Stimulated activated CD8-positive, alpha-beta memory T cell treated with anti-CD3 and anti-CD28 coated beads, Interleukin-12 subunit alpha, Interleukin-12 subunit beta, amount 100 ng/mL, for 1 hour (primary cell): ENCODE measurements around the gene MAPK9.

Source experiments
- DNase-seq: peaks from one replicate; pipeline ENCODE4 v3.0.0-alpha.2; 2020; ENCODE audit warnings: low read depth

Gene MAPK9

DNA sequence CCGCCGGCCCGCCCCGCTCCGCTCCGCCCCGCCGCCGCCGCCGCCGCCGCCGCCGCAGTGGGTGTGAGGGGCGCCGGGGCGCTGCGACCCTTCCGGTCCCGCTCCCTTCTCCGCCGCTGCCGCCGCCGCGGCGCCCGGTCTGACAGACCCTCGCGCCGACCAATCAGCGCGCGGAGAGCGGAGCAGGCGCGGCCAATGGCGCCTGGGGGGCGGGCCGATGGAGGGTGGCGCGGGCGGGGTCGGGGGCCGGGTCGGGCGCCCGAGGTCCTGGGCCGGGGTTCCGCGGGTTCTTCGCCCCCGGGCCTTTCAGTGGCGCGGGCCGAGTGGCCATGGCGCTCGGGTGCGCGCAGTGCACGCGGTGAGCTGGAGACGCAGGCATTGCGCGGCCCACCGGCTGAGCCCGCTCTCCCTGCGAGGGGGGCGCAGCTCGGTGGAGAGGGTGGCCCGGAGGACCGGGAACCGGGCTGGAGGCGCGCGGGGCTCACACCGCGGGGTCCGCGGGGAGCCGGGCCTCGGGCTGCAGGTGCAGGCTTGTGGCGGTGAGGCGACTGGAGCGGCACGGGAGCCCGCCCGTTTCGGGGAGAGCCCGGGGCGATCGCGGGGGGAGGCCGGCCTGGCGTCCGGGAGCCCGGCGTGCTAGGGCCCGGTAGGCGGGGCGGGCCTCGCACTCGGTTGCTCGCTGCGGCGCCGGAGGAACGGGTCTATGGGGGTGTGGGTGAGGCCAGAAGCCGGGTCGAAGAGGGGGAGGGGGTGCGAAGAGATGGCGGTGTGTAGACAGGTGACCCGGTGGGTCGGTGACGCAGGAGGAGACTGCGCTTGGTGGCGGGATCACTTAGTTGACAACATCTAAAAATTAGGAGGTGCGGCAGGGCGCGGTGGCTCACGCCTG lies at the start of gene MAPK9:
TSS of gene MAPK9 (minus strand) at position 141 of the 889 bp plus-strand sequence. CDS start 11,522 bp downstream, outside the sequence.
- DNase-seq, result peak; percentile 66

DNA sequence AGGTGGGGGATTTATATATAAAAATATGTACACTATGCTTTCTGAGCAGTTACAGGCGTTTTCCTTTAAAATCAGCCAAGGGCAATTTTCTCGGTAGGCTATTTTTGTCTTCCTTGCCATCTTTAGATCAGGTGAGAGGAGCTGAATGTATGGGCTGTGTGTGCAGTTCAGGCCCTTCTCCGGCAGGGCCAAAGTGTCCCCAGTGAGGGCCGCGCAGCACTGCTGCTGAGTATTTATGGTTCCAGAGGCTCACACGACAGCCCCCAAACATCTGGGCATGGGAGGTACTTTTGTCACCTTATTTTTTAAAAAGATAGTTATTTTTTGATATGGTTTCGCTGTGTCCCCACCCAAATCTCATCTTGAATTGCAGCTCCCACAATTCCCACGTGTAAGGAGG lies 49.7 kb upstream of the MAPK9 start:
- DNase-seq, result no peak

- no peak for DNase-seq
These were observed 49.0 kb upstream of the MAPK9 start for GRCh38 chr5:180340856-180341255.

DNA sequence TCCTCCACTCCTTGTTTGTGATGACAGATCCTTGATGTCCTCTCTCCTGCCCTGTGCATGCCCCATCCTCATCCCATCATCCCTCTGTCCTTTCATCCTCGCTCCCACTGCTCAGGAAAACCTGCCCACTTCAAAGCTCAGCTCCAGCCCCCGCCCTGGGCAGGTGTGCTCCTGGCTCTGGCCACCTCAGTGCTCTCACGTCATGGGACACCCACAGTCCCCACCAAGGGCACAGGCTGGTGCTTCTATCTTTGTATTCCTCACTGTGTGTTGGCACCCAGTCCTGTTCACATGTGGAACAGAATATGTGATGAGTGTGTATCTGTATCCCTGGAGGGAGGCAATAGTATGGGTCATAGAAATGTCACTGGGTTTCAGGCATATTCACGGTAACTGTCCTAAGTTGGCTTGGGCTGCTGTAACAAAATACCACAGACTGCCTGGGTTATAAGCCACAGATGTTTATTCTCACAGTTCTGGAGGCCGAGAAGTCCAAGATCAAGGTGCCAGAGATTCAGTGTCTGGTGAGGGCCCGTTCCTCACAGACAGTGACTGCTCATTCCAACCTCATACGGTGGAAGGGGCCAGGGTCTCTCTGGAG lies 47.8 kb upstream of the MAPK9 start:
- no peak for DNase-seq

GRCh38 chr5:180338001-180338707 lies 46.3 kb upstream of the MAPK9 start:
- DNase-seq, result no peak

DNA sequence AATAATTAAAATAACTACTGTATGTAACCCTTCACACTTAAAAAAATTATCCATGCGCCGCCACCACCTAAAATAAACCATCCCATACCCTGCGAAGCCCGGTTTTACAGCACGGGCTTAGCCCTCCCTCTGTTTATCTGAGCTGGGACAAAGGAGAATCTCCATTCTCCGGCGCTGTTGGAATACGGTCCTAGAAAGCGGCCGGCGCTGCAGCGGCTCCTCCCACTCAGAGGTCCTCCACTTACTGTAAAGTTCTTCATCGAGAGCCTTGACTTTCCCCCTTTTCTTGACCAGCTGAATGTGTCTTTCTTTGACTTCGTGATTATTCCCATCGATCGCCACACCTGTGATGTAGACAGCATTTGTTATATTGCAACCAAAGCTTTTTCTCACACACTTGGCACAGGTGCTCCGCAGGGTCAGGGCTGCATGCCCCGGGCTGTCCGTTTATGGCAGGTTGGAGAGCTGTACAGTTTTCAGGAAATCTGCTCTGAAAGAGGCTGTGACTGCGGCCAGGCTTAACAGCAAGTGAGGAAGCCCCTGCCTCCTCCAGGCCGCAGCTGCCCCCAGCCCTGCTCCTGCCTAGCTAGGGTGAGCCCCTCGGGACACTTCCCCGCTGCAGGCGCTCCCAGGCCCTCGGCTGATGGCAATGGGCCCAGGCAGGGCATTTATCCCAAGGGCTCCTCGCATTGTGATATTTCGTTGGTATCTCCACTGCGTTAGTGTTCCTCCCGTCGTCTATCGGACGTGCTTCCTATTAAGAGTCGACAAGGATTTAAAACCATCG lies 44.5 kb upstream of the MAPK9 start:
- no peak for DNase-seq

GRCh38 chr5:180335614-180336233 lies 43.8 kb upstream of the MAPK9 start:
- no peak for DNase-seq

- DNase-seq, result no peak
These were observed 43.1 kb upstream of the MAPK9 start for GRCh38 chr5:180334751-180335613.

GRCh38 chr5:180334176-180334575 lies 42.3 kb upstream of the MAPK9 start:
- no peak for DNase-seq

DNA sequence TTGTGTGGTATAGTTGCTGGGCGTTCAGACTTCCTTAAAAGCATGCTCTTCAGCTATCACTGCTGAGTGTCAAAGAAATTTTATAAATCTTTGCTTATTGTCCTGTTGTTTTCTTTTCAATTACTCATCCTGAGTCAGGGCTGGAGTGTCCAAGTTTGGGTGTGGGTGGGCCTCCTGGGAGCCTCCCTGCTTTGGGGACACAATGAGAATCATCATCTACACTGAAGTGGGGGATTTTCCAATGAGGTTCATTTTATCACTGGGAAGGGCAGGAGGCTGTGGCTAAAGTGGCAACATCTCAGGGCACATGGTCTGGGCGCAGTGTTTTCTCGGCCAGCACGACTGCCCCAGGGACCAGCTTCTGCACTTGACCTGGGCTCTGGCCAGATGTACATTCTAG lies 41.8 kb upstream of the MAPK9 start:
- no peak for DNase-seq

GRCh38 chr5:180332861-180333260 lies 41.0 kb upstream of the MAPK9 start:
- DNase-seq, result no peak

GRCh38 chr5:180332051-180332517 lies 40.2 kb upstream of the MAPK9 start:
- no peak for DNase-seq

GRCh38 chr5:180331647-180331950 lies 39.7 kb upstream of the MAPK9 start:
- DNase-seq, result no peak

DNA sequence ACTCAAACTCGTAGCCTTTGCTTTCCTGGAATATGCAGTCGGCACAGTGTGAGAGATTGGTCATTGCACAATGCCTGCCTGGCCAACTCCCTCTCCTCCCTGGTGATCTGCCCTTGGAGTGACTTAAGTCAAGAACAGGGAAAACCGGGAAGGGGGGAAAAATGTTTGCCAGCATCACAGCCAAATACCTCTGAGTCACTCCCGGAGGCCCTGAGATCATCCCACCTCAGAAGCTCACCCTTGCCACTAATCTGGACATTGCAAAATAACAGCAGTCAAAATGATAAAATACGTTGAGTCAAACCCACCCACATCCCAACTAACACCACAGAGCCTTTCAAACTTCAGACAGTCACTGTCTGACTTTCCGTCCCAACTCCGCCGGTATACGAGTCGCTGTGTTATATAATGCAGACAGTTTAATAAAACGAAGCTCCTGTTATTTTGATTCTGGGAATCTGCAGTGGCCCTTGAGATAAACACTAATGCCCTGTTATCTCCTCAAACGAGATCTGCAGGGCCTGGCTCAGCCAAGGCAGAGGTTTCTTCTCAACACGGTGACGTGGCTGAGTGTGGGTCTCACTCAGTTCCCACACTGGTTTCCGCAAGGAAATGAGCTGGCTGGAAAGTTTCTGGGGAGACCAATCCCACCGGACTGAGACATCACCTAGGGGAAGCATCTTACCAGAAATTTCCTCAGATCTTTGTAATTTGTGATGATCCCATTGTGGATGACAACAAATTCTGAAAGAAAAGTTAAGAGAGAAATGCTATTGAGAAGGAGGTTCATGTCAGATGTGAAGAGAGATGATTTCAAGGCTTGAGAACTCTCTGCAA lies 39.1 kb upstream of the MAPK9 start:
- no peak for DNase-seq

DNA sequence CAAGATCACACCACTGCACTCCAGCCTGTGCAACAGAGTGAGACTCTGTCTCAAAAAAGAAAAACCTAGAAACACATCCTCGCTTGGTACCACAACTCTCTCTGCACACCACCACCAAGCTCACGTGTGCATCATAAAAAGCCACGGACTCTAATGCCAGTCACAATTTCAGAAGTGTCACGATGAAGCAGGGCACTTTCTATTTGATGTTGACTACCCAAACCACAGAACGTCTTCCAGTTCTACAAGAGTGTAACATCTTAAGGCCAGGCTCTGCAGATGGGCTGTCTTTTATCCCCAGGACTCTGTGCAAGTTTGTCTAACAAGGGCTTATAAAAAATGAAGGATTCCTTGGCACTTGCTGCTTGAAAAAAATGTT lies 38.4 kb upstream of the MAPK9 start:
- no peak for DNase-seq

- no peak for DNase-seq
These were observed 37.9 kb upstream of the MAPK9 start for GRCh38 chr5:180329606-180330269.

DNA sequence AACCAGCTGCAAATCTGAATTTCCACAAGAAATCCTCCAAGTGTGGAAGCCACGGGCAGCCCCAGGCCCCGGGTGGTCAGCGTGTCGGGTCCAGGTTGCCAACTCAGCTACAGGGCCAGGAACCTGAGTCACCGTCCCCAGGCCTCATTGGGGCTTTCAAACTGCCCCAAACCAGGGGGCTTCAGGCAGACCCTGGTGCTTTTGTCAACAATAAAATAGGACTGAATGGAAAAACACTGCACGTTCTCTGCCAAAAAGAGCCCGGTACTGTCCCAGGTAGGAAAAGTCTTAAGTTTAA lies 37.2 kb upstream of the MAPK9 start:
- no peak for DNase-seq

GRCh38 chr5:180328296-180329137 lies 36.6 kb upstream of the MAPK9 start:
- DNase-seq, result peak; percentile 75
